H1 (cell line): ENCODE measurements around the gene SPATA6L. TPM values are rescaled to one million over a fixed set of nuclear protein-coding genes. Genes with fewer than 3 reads are reported as not detected.

ENCODE experiments used
- CTCF ChIA-PET: fragments of 300-600 bp; sonication (Branson Sonifier 250); formaldehyde crosslinking; loops from one replicate; lab custom pipeline; 2021; ENCODE audit not compliant: partially characterized antibody; lab: Charles Lee
- POLR2A ChIA-PET: fragments of 300-600 bp; sonication (Branson Sonifier 250); formaldehyde crosslinking; loops from one replicate; lab custom pipeline; 2021; ENCODE audit warnings: inconsistent platforms; ENCODE audit not compliant: partially characterized antibody; lab: Charles Lee
- DNase-seq, 2 experiments: peaks; one replicate each; pipeline versions ENCODE4 v3.0.0 to v3.0.0-alpha.2; 2010 to 2022; ENCODE audit warnings: low spot score in 2 of 2, low read depth in 1 of 2, mixed read lengths in 1 of 2
- FAIRE-seq: peaks from 2 replicates; lab custom pipeline; 2011; peaks lifted over from hg19 to GRCh38; lab: Jason Lieb, UNC
- H2AFZ ChIP-seq: 2 replicates; pipeline ENCODE4 v1.8.1; 2012; ENCODE audit warnings: low read length, inconsistent platforms
- H2AK5ac ChIP-seq: 2 replicates; pipeline ENCODE4 v1.6.1; 2013; ENCODE audit warnings: low read depth, low read length
- H2BK120ac ChIP-seq: replicated peaks from 2 replicates; pipeline ENCODE3; 2013; ENCODE audit warnings: low read depth, low read length, inconsistent platforms
- H2BK12ac ChIP-seq: 2 replicates; pipeline ENCODE4 v1.6.1; 2013; ENCODE audit warnings: low read depth, low read length
- H2BK15ac ChIP-seq: 2 replicates; pipeline ENCODE4 v1.6.1; 2013; ENCODE audit warnings: low read length
- H2BK20ac ChIP-seq: 2 replicates; pipeline ENCODE4 v1.6.1; 2013; ENCODE audit warnings: low read length
- H2BK5ac ChIP-seq: 2 replicates; pipeline ENCODE4 v1.6.1; 2013; ENCODE audit warnings: low read depth, low read length
- H3K14ac ChIP-seq: 2 replicates; pipeline ENCODE4 v1.6.1; 2013; ENCODE audit warnings: inconsistent platforms; ENCODE audit not compliant: insufficient read length
- H3K18ac ChIP-seq: 2 replicates; pipeline ENCODE4 v1.6.1; 2013; ENCODE audit warnings: low read length; ENCODE audit errors: extremely low read depth
- H3K23ac ChIP-seq: 2 replicates; pipeline ENCODE4 v1.6.1; 2013; ENCODE audit warnings: inconsistent platforms; ENCODE audit not compliant: insufficient read length
- H3K23me2 ChIP-seq: 2 replicates; pipeline ENCODE4 v1.6.1; 2013; ENCODE audit warnings: low read depth, low read length
- H3K27ac ChIP-seq: 2 replicates; pipeline ENCODE4 v1.6.1; 2011; ENCODE audit warnings: low read depth, low read length, inconsistent platforms
- H3K27me3 ChIP-seq, 4 experiments: replicated peaks in 1 of 4; 1 replicate in 1 of 4; 2 replicates in 3 of 4; pipeline versions ENCODE4 v1.6.1 to v1.8.1; 2011 to 2013; ENCODE audit warnings: low read length in 3 of 4, mild to moderate bottlenecking in 3 of 4, inconsistent platforms in 2 of 4, mixed read lengths in 2 of 4, moderate library complexity in 1 of 4; ENCODE audit not compliant: control insufficient read depth in 3 of 4, insufficient read depth in 3 of 4; ENCODE audit errors: extremely low read depth in 1 of 4
- H3K36me3 ChIP-seq, 4 experiments: 2 replicates each; pipeline versions ENCODE4 v1.6.1 to v1.8.1; 2011 to 2013; ENCODE audit warnings: mild to moderate bottlenecking in 4 of 4, low read length in 3 of 4, moderate library complexity in 2 of 4, control low read depth in 1 of 4, inconsistent platforms in 1 of 4; ENCODE audit not compliant: insufficient read depth in 4 of 4, control insufficient read depth in 2 of 4
- H3K4ac ChIP-seq: replicated peaks from 2 replicates; pipeline ENCODE3; 2013; ENCODE audit warnings: low read length, low read depth, mixed read lengths, inconsistent platforms; ENCODE audit not compliant: insufficient read length
- H3K4me1 ChIP-seq, 4 experiments: replicated peaks in 1 of 4; 1 replicate in 1 of 4; 2 replicates in 3 of 4; pipeline versions ENCODE4 v1.6.1 to v1.8.1; 2011 to 2013; ENCODE audit warnings: low read length in 3 of 4, inconsistent platforms in 2 of 4, mixed read lengths in 1 of 4; ENCODE audit not compliant: insufficient read depth in 4 of 4, control insufficient read depth in 3 of 4
- H3K4me2 ChIP-seq, 2 experiments: 2 replicates each; pipeline versions ENCODE4 v1.6.1 to v1.8.1; 2011 to 2013; ENCODE audit warnings: low read depth in 2 of 2, low read length in 2 of 2, control low read depth in 1 of 2, inconsistent platforms in 1 of 2, mild to moderate bottlenecking in 1 of 2; ENCODE audit not compliant: insufficient read depth in 1 of 2
- H3K4me3 ChIP-seq, 4 experiments: fragments of 200-600, 300-600 bp in 1 of 4; sonication (generic), shearing (Covaris generic), sonication (Bioruptor Twin) in 1 of 4; 2 replicates each; pipeline versions ENCODE4 v1.5.1 to v1.8.1; 2011 to 2016; ENCODE audit warnings: low read length in 4 of 4, low read depth in 3 of 4, control low read depth in 2 of 4, inconsistent platforms in 2 of 4, mild to moderate bottlenecking in 2 of 4, mixed read lengths in 1 of 4, moderate library complexity in 1 of 4; ENCODE audit not compliant: insufficient read depth in 2 of 4; ENCODE audit errors: extremely low read depth in 1 of 4
- H3K56ac ChIP-seq: replicated peaks from 2 replicates; pipeline ENCODE3; 2013; ENCODE audit warnings: low read depth, mild to moderate bottlenecking, mixed read lengths, low read length, inconsistent platforms; ENCODE audit not compliant: insufficient read length
- H3K79me1 ChIP-seq: 2 replicates; pipeline ENCODE4 v1.6.1; 2013; ENCODE audit warnings: low read depth, low read length, control low read depth
- H3K79me2 ChIP-seq, 2 experiments: 2 replicates each; pipeline versions ENCODE4 v1.6.1 to v1.8.1; 2012 to 2013; ENCODE audit warnings: low read length in 2 of 2, mild to moderate bottlenecking in 2 of 2, inconsistent platforms in 1 of 2; ENCODE audit not compliant: insufficient read depth in 2 of 2, control insufficient read depth in 1 of 2
- H3K9ac ChIP-seq, 4 experiments: replicated peaks in 1 of 4; 1 replicate in 1 of 4; 2 replicates in 3 of 4; pipeline versions ENCODE4 v1.6.1 to v1.8.1; 2011 to 2013; ENCODE audit warnings: low read depth in 3 of 4, low read length in 3 of 4, control low read depth in 2 of 4, mild to moderate bottlenecking in 2 of 4, moderate library complexity in 2 of 4, inconsistent platforms in 1 of 4; ENCODE audit errors: extremely low read depth in 1 of 4
- H3K9me3 ChIP-seq, 2 experiments: 2 replicates each; pipeline versions ENCODE4 v1.6.1 to v1.8.1; 2012 to 2013; ENCODE audit warnings: mild to moderate bottlenecking in 2 of 2, moderate library complexity in 2 of 2, control low read depth in 1 of 2, inconsistent platforms in 1 of 2, low read depth in 1 of 2, low read length in 1 of 2, mixed read lengths in 1 of 2; ENCODE audit not compliant: insufficient read depth in 2 of 2
- H4K20me1 ChIP-seq, 2 experiments: replicated peaks in 1 of 2; 2 replicates each; pipeline versions ENCODE3 to v1.8.1; 2011 to 2013; ENCODE audit warnings: inconsistent platforms in 2 of 2, low read length in 2 of 2, mild to moderate bottlenecking in 1 of 2; ENCODE audit not compliant: insufficient read depth in 2 of 2, control insufficient read depth in 1 of 2
- H4K5ac ChIP-seq: 2 replicates; pipeline ENCODE4 v1.6.1; 2013; ENCODE audit warnings: low read length, low read depth, mixed read lengths, inconsistent platforms; ENCODE audit not compliant: insufficient read length
- H4K8ac ChIP-seq: 2 replicates; pipeline ENCODE4 v1.8.0; 2013; ENCODE audit warnings: mild to moderate bottlenecking, moderate library complexity, low read length, inconsistent platforms; ENCODE audit not compliant: insufficient read depth; ENCODE audit errors: extremely low read depth
- H4K91ac ChIP-seq: replicated peaks from 2 replicates; pipeline ENCODE3; 2013; ENCODE audit warnings: low read length, mixed read lengths, inconsistent platforms; ENCODE audit not compliant: insufficient read length
- ATF3 ChIP-seq: IDR thresholded peaks from 2 replicates; pipeline ENCODE4 v1.6.1; 2011; ENCODE audit warnings: low read depth, mild to moderate bottlenecking, low read length; ENCODE audit not compliant: insufficient read depth
- CHD2 ChIP-seq: IDR thresholded peaks from 2 replicates; pipeline ENCODE4 v1.6.1; 2012; ENCODE audit warnings: low read length, improper control_type of control experiment
- EP300 ChIP-seq, 2 experiments: IDR thresholded peaks; 1 replicate in 1 of 2; 2 replicates in 1 of 2; pipeline ENCODE4 v1.6.1; 2011 to 2012; ENCODE audit warnings: low read depth in 2 of 2, low read length in 2 of 2, mild to moderate bottlenecking in 2 of 2, borderline replicate concordance in 1 of 2, inconsistent platforms in 1 of 2, moderate library complexity in 1 of 2
- KDM4A ChIP-seq: IDR thresholded peaks from one replicate; pipeline ENCODE4 v1.7.1; 2012; ENCODE audit warnings: low read depth, mild to moderate bottlenecking, moderate library complexity, low read length, inconsistent platforms; ENCODE audit not compliant: severe bottlenecking
- POU5F1 ChIP-seq: IDR thresholded peaks from 2 replicates; pipeline ENCODE4 v1.6.1; 2011; ENCODE audit warnings: low read depth, mild to moderate bottlenecking, low read length, moderate library complexity
- RFX5 ChIP-seq: IDR thresholded peaks from 2 replicates; pipeline ENCODE4 v1.6.1; 2011; ENCODE audit warnings: low read depth, low read length, improper control_type of control experiment, borderline replicate concordance
- SP1 ChIP-seq: IDR thresholded peaks from 2 replicates; pipeline ENCODE4 v1.6.1; 2011; ENCODE audit warnings: low read depth, low read length
- TEAD4 ChIP-seq: IDR thresholded peaks from 2 replicates; pipeline ENCODE4 v1.6.1; 2012; ENCODE audit warnings: low read depth, low read length, inconsistent platforms, mixed read lengths
- WGBS, 2 experiments: shearing (Covaris generic) in 1 of 2; methylation state at CpG; one replicate each; pipeline versions ENCODE4 v1.1.6 to v1.1.7; 2013 to 2015; ENCODE audit warnings: low lambda C conversion rate in 2 of 2, mixed read lengths in 2 of 2, inconsistent platforms in 1 of 2, low coverage in 1 of 2, missing lambda C conversion rate in 1 of 2; ENCODE audit not compliant: insufficient replicate concordance in 2 of 2, insufficient coverage in 1 of 2, insufficient read length in 1 of 2; ENCODE audit errors: extremely low coverage in 1 of 2, missing lambda C conversion rate in 1 of 2; 5-methylcytosine and 5-hydroxymethylcytosine counted together
- polyA plus RNA-seq, 7 experiments: library from polyadenylated mRNA; depleted of rRNA in 3 of 7; stranded (reverse) in 5 of 7; unstranded in 2 of 7; fragments of >200 nt in 5 of 7; fragments of 200-250 nt in 2 of 7; gene quantifications; 1 replicate in 5 of 7; 2 replicates in 1 of 7; 4 replicates in 1 of 7; pipeline versions ENCODE4 v1.2.1 to v1.2.3, GENCODE V29; 2011 to 2013; ENCODE audit warnings: missing spikeins in 2 of 7, mixed read lengths in 2 of 7
- total RNA-seq: library from RNA; stranded (reverse); fragmentation: NEBNext Ultra II Directional; extraction: Animal tissue kit (Norgen Biotek cat#: 25700); gene quantifications from 2 replicates; pipeline ENCODE4 v1.2.1, GENCODE V29; 2021

SPATA6L gene
- total and polyA plus RNA-seq, 2 of the 8 experiments (the other 6 are each of a cell fraction or from before 2014, with no cell fraction given): 0.57 to 1.1 TPM

GRCh38 chr9:4555236-4555635 lies 111.0 kb downstream of the SPATA6L start:
- Histone ChIP-seq H2AK5ac (no peak overlapping the region), H3K18ac (no peak overlapping the region), H2BK20ac (no peak overlapping the region), H3K4me3 (no peak overlapping the region), H2BK5ac (no peak overlapping the region), H3K56ac (no peak overlapping the region), H2BK15ac (no peak overlapping the region), H3K27me3 (no peaks in the 10 kb centered on the region), H3K9me3 (no peaks in the 10 kb centered on the region), H3K36me3 (no peaks in the 10 kb centered on the region), H2BK120ac (no peak overlapping the region), H4K20me1 (no peaks in the 10 kb centered on the region), H3K23me2 (no peaks in the 10 kb centered on the region), H3K23ac (no peak overlapping the region), H3K79me2 (no peaks in the 10 kb centered on the region), H4K5ac (no peak overlapping the region), H3K79me1 (no peaks in the 10 kb centered on the region), H3K4me2 (no peak overlapping the region), H3K9ac (no peak overlapping the region), H2BK12ac (no peak overlapping the region), H2AFZ (no peak overlapping the region), H3K14ac (no peak overlapping the region), H4K91ac (no peak overlapping the region), H3K4me1 (no peaks in the 10 kb centered on the region), H4K8ac (no peak overlapping the region), H3K4ac (no peak overlapping the region), H3K27ac (no peak overlapping the region)
- 78% methylated on average over 2 of the region's 2 CpGs; no CpG with 5 or more reads in 1 of the 2 experiments for WGBS, 2 experiments
- POLR2A ChIA-PET: no interaction called here
- CTCF ChIA-PET: interaction anchor here (0.6 to 1.3 kb wide), 3 partner anchors 10 to 927 kb away, joined by 3 to 4 read pairs (median 4); no protein-coding TSS in a partner anchor
- no peak for FAIRE-seq
- DNase-seq: no peak
- TF ChIP-seq RFX5 (no peak), SP1 (no peak), CHD2 (no peak), EP300 (IDR thresholded peaks at IDR 0.05; ENCODE audit: borderline replicate concordance in 1 of 2, low read depth in 2 of 2, low read length in 2 of 2) (no peak), POU5F1 (no peak), TEAD4 (no peak), ATF3 (no peak), KDM4A (no peak)
